ENCODE data around the gene TMTC1.

Gene TMTC1

DNA sequence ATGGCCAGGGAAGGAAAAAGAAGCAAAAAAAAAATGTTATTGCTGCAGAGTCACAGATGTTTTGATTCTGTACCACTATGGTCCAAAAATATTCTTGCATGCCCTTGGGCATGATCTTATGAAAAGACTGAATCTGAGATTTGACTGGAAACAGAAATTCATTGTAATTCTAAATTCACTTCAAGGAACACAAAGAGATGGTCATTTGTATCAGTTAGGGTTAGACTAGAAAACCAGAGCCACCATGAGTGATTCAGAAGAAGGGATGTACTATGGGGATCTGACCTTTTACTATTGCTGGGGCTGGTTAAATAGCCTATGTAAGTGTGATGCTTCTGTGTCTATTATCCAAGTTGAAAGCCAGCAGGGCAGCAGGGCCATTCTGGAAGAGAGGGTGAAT lies 5.2 kb downstream of the TMTC1 start:
- DNase-seq, result no peak

DNA sequence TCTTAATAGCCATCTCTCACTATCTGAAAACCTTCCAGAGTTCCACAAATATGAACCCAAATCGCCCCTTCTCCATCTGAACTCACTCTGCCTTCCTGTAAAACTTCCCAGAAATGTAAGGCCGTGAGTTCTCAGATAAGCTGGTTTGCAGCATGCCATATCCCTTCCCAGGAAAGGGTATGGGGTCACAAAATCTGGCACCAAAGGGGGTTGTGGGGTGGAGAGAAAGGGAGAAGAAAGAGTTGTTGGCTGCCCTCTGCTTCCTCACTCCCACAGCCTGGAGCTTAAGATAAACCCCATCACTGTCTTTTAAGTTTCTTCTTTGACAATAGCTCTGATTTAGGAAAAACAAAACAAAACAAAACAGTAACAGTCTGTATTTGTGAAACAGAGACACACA lies 10.7 kb downstream of the TMTC1 start:
- no peak for DNase-seq

DNA sequence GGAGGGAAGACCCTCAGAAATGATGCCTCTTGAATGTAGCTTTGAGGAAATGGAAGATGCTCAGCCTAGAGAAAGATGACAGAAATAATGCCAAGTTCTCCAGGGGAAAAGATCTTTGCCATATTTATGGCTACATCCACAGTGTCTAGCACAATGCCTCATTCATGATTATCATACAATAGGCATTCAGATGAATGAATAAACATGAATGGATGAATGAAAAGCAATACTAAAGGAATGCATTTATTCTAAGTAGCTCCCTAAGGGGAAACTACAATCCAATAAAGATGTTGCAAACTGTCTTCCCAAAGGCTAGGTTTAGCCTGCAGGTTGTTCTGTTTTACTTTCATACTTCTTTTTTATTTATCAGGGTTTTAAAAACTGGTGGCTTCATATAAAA lies 12.0 kb downstream of the TMTC1 start:
- DNase-seq, result no peak

GRCh38 chr12:29771165-29771564 lies 12.6 kb downstream of the TMTC1 start:
- DNase-seq, result no peak

GRCh38 chr12:29769162-29769858 lies 14.4 kb downstream of the TMTC1 start:
- DNase-seq, result no peak

- no peak for DNase-seq
Observed at GRCh38 chr12:29768372-29768771, 15.4 kb downstream of the TMTC1 start.

- no peak for DNase-seq
Observed at GRCh38 chr12:29763301-29763683, 20.4 kb downstream of the TMTC1 start.

- no peak for DNase-seq
Observed at GRCh38 chr12:29762637-29763300, 21.0 kb downstream of the TMTC1 start.

GRCh38 chr12:29759950-29760349 lies 23.8 kb downstream of the TMTC1 start:
- no peak for DNase-seq

- no peak for DNase-seq
Observed at GRCh38 chr12:29756741-29757390, 26.9 kb downstream of the TMTC1 start.

DNA sequence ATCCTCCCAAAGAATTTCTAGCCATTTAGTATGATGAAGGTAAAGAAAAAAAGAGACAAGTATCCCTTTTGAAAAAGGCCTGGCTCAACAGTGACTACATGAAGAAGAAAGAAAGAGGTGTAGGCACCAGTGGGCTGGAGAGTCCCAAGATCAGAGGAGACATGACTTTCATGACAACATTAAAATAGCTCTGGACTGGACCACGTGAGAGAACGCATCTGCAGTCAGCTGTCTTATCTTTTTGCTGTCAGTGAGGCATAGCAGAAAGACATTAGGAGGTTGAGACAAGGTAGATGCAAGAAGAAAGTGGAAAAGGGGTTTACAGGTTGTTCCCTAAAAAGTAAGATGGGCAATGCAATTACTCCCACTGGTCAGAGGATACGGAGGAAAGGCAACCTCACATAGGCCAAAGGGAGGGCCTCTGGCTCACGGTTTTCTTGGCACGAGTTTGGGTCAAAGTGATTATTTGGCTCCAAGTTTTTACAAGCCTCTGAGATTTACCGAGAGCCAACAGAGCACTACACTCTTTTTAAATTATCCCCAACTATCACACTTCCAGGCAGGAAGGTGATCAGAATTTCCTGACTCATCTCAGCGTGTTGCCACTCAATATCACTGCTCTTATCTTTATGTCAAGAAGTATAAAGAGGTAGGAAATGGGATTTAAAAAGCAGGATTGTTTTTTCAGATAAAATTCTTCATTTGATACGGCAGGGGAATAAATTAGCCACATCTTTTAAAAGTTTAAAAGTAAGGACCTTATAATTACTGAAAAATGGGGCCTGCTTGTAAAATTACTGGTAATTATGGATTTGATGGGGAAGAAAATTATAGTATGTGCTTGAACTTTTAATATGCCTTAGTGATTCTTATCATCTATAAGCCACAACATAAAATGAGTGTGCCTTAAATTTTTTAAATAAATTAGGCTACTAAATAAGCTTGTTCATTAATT lies 29.2 kb downstream of the TMTC1 start:
- DNase-seq, result no peak

- DNase-seq, result no peak
Observed at GRCh38 chr12:29752121-29752520, 31.6 kb downstream of the TMTC1 start.

DNA sequence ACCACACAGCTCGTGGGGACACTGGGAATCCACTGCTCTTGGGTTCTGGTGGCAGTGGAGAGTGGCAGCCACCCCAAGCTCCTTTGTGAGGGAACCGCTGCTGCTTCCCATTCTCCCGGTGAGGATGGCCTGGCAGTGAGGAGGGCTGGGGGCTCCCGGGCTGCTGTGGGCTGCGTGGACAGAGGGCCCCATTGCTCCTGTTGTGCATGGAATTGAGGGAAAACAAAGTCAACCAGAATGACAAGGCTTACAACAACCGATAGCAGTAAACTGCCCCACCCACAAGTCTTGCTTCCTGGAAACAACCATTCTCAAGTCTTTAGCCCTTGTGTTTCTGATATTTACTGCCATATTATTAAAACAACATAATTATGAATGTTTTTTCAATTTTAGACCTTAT lies 32.1 kb downstream of the TMTC1 start:
- no peak for DNase-seq

- no peak for DNase-seq
Observed at GRCh38 chr12:29750928-29751220, 32.9 kb downstream of the TMTC1 start.

- DNase-seq, result no peak
Observed at GRCh38 chr12:29750131-29750927, 33.4 kb downstream of the TMTC1 start.

- no peak for DNase-seq
Observed at GRCh38 chr12:29744365-29744764, 39.4 kb downstream of the TMTC1 start.

GRCh38 chr12:29743801-29744200 lies 39.9 kb downstream of the TMTC1 start:
- DNase-seq, result no peak

DNA sequence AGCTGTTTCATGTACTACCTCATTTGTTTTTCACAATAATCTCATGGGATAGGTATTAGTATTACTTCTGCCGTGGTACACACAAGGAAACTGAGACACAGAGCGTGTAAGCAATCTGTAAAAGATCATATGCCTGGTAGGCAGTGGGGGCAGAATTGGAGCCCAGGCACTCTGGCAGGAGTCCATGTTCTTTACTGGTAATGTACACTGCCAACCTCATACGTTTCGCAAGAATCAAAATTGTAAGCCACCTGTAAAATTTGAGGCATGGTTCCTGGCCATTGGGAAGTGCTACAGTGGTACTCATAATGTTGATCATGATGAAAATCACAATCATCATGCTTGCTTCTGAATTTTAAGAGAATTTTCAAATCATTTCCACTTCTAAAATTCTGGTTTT lies 40.7 kb downstream of the TMTC1 start:
- no peak for DNase-seq

DNA sequence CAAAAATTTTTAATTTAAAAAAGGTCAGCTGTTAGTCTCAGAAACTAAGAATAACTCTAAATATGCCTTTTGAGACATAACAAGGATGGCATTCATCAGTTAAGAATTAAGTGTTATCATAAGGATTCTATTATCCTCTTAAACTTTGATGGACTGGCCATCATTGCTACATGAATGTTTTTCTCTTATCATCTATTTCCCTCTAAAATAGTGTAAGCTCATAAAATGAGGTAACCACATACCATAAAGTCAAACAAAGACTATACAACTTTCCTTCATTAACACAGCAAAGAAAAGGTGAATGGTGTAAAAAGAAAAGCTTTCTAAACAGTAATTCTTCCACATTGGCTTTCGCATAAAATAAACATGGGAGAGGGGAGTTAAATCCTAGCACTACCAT lies 41.1 kb downstream of the TMTC1 start:
- DNase-seq, result no peak

- DNase-seq, result no peak
Observed at GRCh38 chr12:29741342-29742241, 42.1 kb downstream of the TMTC1 start.

GRCh38 chr12:29739279-29739991 lies 44.3 kb downstream of the TMTC1 start:
- no peak for DNase-seq
